Measurements from ENCODE around the gene SLC5A5. TPM values are rescaled to one million over a fixed set of nuclear protein-coding genes. Genes with fewer than 3 reads are reported as not detected.

The SLC5A5 gene
- total RNA-seq, 1 experiment from 2014 or later: not detected

DNA sequence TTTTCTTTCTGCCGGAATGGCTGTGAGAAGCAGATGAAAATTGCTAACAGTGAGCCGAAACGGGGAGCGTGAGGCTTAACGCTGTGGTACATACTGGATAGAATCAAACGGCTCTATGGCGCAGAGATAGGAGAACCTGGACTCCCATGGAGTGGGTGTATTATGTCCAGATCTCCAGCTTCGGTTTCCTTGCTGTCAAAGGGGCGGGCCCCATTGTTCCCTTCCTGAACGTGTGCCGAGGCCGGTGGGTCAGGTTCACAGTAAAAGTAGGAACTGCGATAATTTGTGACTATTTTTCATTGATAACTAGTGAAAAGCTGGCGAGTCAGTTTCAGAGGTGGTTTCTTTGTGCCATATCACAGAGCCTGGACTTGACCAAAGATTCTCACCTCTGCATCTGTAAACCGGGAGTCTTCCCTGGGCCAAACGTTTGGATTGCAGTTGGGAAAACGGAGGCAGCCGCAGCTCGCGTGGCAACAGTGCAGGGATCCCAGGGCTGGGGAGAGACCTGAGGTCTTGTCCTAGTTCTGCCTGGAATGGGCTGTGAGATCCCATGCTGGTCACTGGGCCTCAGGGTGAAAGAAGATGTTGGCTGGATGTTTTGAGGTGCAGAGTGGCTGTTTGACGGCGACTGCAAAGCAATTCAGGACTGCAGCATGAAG lies 11.3 kb upstream of the SLC5A5 start:
- DNase-seq (ENCODE audit: low read depth in 1 of 2, low spot score in 2 of 2): no peak

DNA sequence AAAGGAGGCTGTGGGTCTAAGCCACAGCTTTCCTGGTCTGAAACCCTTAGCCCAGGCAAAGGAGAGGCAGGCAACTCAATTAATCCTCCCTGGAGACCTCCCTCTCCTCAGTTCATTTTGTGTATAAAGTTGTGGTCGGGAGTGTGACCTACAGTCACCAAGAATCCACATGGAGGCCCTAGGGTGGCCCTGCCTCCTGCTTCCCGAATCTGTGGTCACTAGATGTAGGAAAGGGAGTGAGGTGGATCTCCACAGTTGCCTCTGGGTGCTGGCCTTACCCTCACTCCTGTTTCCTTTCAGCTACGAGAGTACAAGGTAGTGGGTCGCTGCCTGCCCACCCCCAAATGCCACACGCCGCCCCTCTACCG lies 10.8 kb upstream of the SLC5A5 start:
- peak overlapping the region; percentile 89 for H3K4me3 ChIP-seq
- no peak overlapping the region for H3K27ac ChIP-seq
- H3K27me3 ChIP-seq (replicated peaks): 0 out of 2 replicates have a peak, but pooled peaks cover 2% of the 10 kb centered on the region
- H3K4me1 ChIP-seq (replicated peaks): peaks cover 11% of the 10 kb centered on the region
- no peaks in the 10 kb centered on the region for H3K9me3 ChIP-seq (replicated peaks)
- H3K36me3 ChIP-seq: peaks cover 63% of the 10 kb centered on the region
- DNase-seq (ENCODE audit: low read depth in 1 of 2, low spot score in 2 of 2): no peak

More for the DNA sequence above, 11.3 kb upstream of the SLC5A5 start:
- Histone ChIP-seq H3K4me3 (peak overlapping the region; percentile 89), H3K27me3 (replicated peaks) (no peaks in the 10 kb centered on the region), H3K4me1 (replicated peaks) (peaks cover 11% of the 10 kb centered on the region), H3K36me3 (peaks cover 57% of the 10 kb centered on the region), H3K27ac (peak overlapping the region; percentile 62), H3K9me3 (replicated peaks) (no peaks in the 10 kb centered on the region)

DNA sequence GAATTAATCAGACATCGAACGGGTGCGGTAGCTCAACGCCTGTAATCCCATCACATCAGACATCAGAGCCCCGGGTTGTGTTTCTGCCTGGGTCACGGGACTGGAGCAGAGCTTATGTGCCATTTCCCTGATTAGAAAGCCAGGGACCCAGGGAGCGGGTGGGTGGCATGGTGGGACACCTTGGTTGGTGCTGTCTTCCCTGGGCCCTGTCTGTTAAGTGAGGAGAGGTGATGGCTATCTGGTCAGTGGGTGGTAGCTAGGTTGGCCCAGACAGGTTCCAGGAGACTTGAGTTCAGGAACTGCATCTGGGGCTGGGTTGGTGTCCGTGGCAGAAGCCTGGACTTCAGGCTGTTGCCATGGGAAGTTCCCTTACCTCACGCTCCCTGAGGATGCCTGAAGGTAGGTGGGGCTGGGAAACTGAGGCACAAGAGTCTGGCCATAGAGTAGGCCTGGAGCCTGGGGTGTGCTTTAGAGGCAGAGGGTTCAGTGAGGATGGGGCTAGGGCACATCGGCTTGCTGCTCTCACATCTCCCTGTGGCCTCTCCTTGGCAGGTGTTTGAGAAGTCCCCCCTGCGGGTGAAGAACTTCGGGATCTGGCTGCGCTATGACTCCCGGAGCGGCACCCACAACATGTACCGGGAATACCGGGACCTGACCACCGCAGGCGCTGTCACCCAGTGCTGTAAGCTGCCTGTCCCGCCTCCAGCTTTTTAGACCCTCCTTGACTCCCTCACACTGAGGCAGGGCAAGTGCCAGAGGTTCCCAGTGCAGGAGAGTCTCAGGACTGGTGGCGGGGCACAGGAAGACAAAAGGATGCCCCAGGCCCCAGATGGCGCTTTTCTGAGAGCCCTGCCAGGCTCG lies 10.0 kb upstream of the SLC5A5 start:
- no peak for DNase-seq (ENCODE audit: low read depth in 1 of 2, low spot score in 2 of 2)
- peaks cover 65% of the 10 kb centered on the region for H3K36me3 ChIP-seq
- peaks cover 11% of the 10 kb centered on the region for H3K4me1 ChIP-seq (replicated peaks)
- no peaks in the 10 kb centered on the region for H3K9me3 ChIP-seq (replicated peaks)
- no peak overlapping the region for H3K27ac ChIP-seq
- 0 out of 2 replicates have a peak, but pooled peaks cover 2% of the 10 kb centered on the region for H3K27me3 ChIP-seq (replicated peaks)
- peak overlapping the region; percentile 89 for H3K4me3 ChIP-seq

DNA sequence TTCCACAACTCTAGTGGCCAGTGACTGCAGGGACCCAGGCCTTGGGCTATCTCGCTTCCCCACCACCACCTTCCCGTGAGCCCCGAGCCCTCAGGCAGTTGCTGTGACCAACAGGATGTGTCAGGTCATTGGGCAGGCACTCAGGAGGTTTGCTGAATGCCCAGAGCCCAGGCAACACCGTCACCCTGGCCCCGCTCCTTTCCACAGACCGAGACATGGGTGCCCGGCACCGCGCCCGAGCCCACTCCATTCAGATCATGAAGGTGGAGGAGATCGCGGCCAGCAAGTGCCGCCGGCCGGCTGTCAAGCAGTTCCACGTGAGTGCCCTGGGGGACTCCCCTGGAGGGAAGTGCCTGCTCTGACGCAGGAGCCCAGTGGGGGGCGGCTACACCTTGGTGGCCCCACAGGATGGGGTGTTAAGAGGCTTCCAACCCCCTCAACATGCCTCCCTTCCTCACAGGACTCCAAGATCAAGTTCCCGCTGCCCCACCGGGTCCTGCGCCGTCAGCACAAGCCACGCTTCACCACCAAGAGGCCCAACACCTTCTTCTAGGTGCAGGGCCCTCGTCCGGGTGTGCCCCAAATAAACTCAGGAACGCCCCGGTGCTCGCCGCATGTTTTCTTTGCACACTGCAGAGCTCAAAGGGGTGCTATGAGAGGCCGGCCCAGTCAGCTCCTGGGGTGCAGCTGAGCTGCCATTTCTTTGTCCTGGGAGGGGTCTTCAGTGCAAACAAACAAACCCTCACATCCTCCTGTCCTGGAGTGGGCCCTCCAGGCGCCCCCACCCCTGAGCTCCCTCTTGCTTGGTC lies 8.8 kb upstream of the SLC5A5 start:
- H3K27me3 ChIP-seq (replicated peaks): 0 out of 2 replicates have a peak, but pooled peaks cover 2% of the 10 kb centered on the region
- peaks cover 65% of the 10 kb centered on the region for H3K36me3 ChIP-seq
- no peaks in the 10 kb centered on the region for H3K9me3 ChIP-seq (replicated peaks)
- H3K4me3 ChIP-seq: no peak overlapping the region
- peaks cover 11% of the 10 kb centered on the region for H3K4me1 ChIP-seq (replicated peaks)
- no peak overlapping the region for H3K27ac ChIP-seq
- DNase-seq (ENCODE audit: low read depth in 1 of 2, low spot score in 2 of 2): no peak

DNA sequence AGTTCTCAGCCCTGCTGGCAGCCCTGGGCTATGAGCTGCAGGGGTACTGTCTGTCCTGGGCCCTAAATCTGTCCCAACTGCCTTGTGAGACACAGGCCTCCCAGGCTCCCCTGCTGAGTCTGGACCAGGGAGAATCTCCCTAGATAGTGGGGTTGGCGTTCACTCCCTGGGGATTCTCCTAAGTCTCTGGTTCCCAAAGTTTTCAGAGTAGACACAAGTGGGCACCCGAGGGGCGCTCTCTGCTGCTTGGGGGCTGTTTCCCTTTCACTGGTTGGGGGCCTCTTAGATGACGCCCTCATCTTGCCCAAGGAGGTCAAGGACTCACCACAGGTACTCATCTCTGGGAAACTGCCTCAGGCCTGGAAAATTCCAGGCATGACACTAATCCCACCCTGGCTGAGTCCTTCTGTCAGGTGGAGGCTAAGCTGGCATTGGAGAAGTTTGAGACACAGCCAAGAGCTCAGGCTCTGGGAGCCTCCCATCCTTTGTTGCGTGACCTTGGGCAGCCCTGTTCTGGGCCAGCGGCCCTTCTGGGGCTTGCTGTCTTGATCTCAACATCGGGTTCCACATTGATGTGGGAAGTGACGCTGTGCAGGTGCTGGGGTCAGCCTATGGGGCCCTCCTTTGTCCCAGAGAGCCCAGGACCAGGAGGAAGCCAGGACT lies 8.1 kb upstream of the SLC5A5 start:
- no peak overlapping the region for H3K27ac ChIP-seq
- H3K36me3 ChIP-seq: peaks cover 65% of the 10 kb centered on the region
- H3K4me1 ChIP-seq (replicated peaks): peaks cover 11% of the 10 kb centered on the region
- H3K9me3 ChIP-seq (replicated peaks): no peaks in the 10 kb centered on the region
- no peak overlapping the region for H3K4me3 ChIP-seq
- no peak for DNase-seq (ENCODE audit: low read depth in 1 of 2, low spot score in 2 of 2)
- 0 out of 2 replicates have a peak, but pooled peaks cover 2% of the 10 kb centered on the region for H3K27me3 ChIP-seq (replicated peaks)

DNA sequence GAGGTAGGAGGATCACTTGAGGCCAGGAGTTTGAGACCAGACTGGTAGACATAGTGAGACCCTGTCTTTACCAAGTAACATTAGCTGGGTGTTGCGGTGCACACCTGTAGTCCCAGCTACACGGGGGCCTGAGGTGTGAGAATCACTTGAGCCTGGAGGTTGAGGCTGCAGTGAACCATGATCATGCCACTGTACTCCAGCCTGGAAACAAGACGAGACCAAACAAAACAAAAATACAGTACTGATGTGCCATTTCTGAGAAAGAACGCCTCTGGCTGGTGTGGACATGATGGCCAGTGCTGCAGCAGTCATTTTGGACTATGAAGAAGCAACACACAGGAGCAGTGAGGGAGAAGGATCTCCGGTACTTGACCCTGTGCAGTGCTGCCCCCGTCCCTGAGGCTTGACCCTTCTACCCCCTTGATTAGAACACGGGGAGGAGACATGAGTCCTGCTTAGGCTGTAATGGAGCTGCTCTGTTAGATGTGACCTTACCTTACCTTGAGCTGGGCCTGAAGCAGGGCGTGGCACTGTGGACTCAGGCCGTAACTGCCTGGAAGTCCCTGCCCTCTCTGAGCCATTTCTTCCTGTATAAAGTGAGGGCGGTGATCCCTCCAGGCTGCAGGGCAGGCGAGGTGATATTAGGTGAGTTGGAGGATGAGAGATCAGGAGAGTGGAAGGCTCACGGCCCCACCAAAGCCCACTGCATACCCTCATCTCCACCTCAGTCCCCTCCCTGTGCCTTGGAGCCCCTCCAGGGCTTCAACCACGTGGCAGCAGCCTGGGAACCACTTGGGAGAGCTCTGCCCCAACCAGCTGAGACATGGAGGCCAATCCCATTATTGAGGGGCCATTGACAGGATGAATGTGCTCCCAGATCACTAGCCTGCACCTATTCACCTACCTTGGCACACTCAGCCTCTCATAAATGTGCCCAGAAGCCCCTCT lies 6.1 kb upstream of the SLC5A5 start:
- Histone ChIP-seq H3K27ac (no peak overlapping the region), H3K4me3 (no peak overlapping the region), H3K4me1 (replicated peaks) (peaks cover 11% of the 10 kb centered on the region), H3K9me3 (replicated peaks) (no peaks in the 10 kb centered on the region), H3K36me3 (peaks cover 56% of the 10 kb centered on the region), H3K27me3 (replicated peaks) (peaks cover 14% of the 10 kb centered on the region)
- DNase-seq (ENCODE audit: low read depth in 1 of 2, low spot score in 2 of 2): no peak

DNA sequence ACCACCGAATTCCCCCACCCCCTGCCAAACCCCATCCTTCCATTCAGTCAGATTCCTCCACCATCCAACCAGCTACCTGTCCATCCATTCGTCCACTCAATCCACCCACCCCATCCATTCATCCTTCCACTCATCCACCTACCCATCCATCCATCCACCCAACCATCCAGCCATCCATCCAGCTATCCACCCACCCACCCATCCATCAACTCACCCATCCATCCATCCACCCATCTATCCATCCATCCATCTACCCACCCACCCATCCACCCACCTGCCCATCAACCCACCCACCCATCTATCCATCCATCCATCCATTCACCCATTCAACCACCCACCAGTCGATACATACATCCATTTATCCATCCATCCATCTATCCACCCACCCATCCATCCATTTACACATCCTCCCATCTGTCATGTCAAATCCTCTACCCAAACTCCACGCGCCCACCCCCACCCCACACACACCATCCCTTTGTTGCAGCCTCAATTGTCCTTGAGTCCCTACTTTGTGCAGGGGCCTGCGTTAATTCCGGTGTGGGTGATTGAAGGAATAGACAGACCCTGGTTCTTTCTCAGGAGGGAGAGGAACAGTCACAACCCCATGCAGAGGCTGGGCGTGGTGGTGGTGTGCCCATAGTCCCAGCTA lies 5.3 kb upstream of the SLC5A5 start:
- Histone ChIP-seq H3K9me3 (replicated peaks) (no peaks in the 10 kb centered on the region), H3K4me3 (no peak overlapping the region), H3K27me3 (replicated peaks) (peaks cover 22% of the 10 kb centered on the region), H3K27ac (no peak overlapping the region), H3K36me3 (peaks cover 48% of the 10 kb centered on the region), H3K4me1 (replicated peaks) (peaks cover 3% of the 10 kb centered on the region)
- no peak for DNase-seq (ENCODE audit: low read depth in 1 of 2, low spot score in 2 of 2)

DNA sequence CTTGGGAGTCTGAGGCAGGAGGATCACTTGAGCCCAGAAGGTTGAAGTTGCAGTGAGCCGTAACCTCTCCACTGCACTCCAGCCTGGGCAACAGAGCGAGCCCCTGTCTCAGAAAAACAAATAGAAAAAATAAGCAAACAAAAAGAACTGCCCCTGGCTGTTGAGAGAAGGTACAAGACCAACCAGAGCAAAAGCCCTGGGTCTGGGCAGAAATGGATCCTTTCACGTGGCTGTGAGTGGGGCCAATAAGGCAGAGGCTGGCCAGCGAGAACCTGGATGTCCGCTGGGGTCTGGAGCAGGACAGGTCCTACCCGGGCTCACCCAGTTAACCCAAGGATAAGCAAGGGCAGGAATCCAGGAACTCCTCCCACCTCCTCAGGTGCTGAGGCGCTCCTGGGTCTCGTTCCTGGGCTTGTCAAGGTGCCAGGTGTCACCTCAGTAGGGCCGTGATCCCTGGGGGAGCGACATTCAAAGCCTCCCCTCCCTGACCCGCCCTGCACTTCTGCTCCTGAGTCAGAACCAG lies 4.7 kb upstream of the SLC5A5 start:
- Histone ChIP-seq H3K27ac (no peak overlapping the region), H3K4me1 (replicated peaks) (no peaks in the 10 kb centered on the region), H3K36me3 (peaks cover 42% of the 10 kb centered on the region), H3K9me3 (replicated peaks) (no peaks in the 10 kb centered on the region), H3K4me3 (no peak overlapping the region), H3K27me3 (replicated peaks) (peaks cover 26% of the 10 kb centered on the region)
- DNase-seq (ENCODE audit: low read depth in 1 of 2, low spot score in 2 of 2): no peak

DNA sequence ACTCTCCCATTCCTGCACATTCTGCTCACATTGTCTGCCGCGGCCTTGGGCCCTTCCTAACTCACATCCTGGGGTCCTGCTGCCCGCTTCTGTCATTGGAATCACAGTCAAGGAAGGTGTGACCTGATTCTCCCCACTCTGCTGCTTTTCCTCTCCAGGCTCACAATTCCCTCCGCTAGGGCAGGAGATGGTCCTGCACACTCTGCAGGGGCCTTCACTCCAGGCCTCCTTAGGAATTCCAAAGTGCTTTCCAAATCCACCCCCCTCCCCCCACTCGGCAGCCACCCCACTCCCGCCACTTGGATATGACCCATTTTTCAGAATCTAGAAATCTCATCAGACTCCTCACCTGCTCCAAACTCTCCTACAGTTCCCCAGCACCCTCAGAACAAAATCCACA lies 3.1 kb upstream of the SLC5A5 start:
- H3K27me3 ChIP-seq (replicated peaks): peaks cover 42% of the 10 kb centered on the region
- H3K27ac ChIP-seq: no peak overlapping the region
- H3K4me1 ChIP-seq (replicated peaks): no peaks in the 10 kb centered on the region
- H3K4me3 ChIP-seq: no peak overlapping the region
- no peak for DNase-seq (ENCODE audit: low read depth in 1 of 2, low spot score in 2 of 2)
- no peaks in the 10 kb centered on the region for H3K9me3 ChIP-seq (replicated peaks)
- H3K36me3 ChIP-seq: peaks cover 25% of the 10 kb centered on the region

DNA sequence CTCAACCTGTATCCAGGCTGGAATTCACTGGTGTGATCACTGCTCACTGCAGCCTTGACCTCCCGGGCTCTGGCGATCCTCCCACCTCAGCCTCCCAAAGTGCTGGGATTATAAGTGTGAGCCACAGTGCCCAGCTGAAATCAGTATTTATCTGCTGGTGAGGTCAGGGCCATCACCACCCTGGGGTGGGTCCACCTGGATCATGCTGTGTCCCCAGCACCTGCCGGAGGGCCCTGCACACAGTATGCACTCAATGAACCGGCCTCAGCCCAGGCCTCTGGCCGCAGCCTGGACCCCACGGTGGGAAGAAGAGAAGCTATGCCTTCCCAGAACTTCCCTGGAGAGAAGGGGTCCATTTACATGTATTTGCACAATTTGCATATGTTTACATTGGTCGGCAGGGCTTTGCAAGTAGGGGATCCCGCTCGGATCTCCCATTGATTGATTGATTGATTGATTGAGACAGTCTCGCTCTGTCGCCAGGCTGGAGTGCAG lies 2.6 kb upstream of the SLC5A5 start:
- Histone ChIP-seq H3K4me3 (no peak overlapping the region), H3K36me3 (peaks cover 20% of the 10 kb centered on the region), H3K27ac (no peak overlapping the region), H3K4me1 (replicated peaks) (no peaks in the 10 kb centered on the region), H3K27me3 (replicated peaks) (peaks cover 45% of the 10 kb centered on the region), H3K9me3 (replicated peaks) (no peaks in the 10 kb centered on the region)
- DNase-seq (ENCODE audit: low read depth in 1 of 2, low spot score in 2 of 2): no peak

DNA sequence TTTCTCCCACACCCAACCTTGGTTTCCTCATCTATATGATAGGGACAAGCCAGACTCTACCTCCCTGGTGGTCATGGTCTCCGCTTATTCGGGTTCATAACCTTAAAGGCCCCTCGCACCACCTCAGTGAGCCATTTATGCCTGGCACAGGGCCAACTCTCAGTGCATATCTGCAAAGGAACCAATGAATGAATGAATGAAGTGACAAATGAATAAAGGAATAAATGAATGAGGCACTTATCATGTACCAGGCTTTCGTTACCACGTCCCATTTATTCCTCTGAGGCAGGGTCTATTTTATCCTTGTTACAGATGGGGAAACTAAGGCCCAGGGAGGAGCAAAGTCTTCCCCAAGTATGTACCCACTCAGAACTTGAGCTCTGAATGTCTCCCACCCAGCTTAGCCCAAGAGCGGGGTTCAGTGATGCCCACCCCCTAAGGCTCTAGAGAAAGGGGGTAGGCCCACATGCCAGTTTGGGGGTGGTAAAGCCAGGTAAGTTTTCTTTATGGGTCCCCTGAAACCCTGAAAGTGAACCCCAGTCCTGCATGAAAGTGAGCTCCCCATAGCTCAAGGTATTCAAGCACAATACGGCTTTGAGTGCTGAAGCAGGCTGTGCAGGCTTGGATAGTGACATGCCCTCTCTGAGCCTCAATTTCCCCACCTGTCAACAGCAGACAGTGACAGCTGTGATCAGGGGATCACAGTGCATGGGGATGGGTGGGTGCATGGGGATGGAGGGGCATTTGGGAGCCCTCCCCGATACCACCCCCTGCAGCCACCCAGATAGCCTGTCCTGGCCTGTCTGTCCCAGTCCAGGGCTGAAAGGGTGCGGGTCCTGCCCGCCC lies 490 bp upstream of the SLC5A5 start:
- no peaks in the 10 kb centered on the region for H3K9me3 ChIP-seq (replicated peaks)
- DNase-seq (ENCODE audit: low read depth in 1 of 2, low spot score in 2 of 2): no peak
- H3K4me3 ChIP-seq: no peak overlapping the region
- peaks cover 51% of the 10 kb centered on the region for H3K27me3 ChIP-seq (replicated peaks)
- H3K27ac ChIP-seq: no peak overlapping the region
- no peaks in the 10 kb centered on the region for H3K36me3 ChIP-seq
- H3K4me1 ChIP-seq (replicated peaks): no peaks in the 10 kb centered on the region
